Breast epithelium (tissue), 4 donors: ENCODE data around the gene TIMM29. TPM values are rescaled to one million over a fixed set of nuclear protein-coding genes. Genes with fewer than 3 reads are reported as not detected.
A peak's percentile ranks its signal among the peaks of the same experiment; 100 is the strongest.

ENCODE experiments used
- DNase-seq, 2 donors: peaks; one replicate each; pipeline ENCODE4 v3.0.0-alpha.2; 2019; ENCODE audit warnings: low spot score in 2 of 2
- H3K27ac ChIP-seq, 2 donors: fragments of 200-600 bp; sonication (generic) in 1 of 2; one replicate each; pipeline ENCODE4 v1.5.1; 2016 to 2019; ENCODE audit warnings: mild to moderate bottlenecking in 1 of 2
- H3K27me3 ChIP-seq, 2 donors: fragments of 200-600 bp; sonication (generic) in 1 of 2; one replicate each; pipeline versions ENCODE4 v1.5.1 to v1.6.0; 2017 to 2019; ENCODE audit warnings: control low read depth in 1 of 2, mild to moderate bottlenecking in 1 of 2
- H3K36me3 ChIP-seq: fragments of 200-600 bp; one replicate; pipeline ENCODE4 v1.5.1; 2019
- H3K4me1 ChIP-seq, 2 donors: fragments of 200-600 bp; sonication (generic); one replicate each; pipeline ENCODE4 v1.5.1; 2016 to 2019; ENCODE audit warnings: control low read depth in 1 of 2
- H3K4me3 ChIP-seq, 3 donors: fragments of 200-600 bp; sonication (generic); 1 replicate in 2 of 3; 2 replicates in 1 of 3; pipeline ENCODE4 v1.5.1; 2016 to 2019; ENCODE audit warnings: mild to moderate bottlenecking in 3 of 3, moderate library complexity in 2 of 3
- H3K9me3 ChIP-seq, 2 donors: fragments of 200-600 bp; sonication (generic) in 1 of 2; one replicate each; pipeline ENCODE4 v1.5.1; 2016 to 2019; ENCODE audit warnings: control low read depth in 1 of 2
- POLR2A ChIP-seq: fragments of 450-650 bp; IDR thresholded peaks from one replicate; pipeline ENCODE4 v1.6.1; 2016; ENCODE audit warnings: antibody characterized with exemption, mild to moderate bottlenecking, moderate library complexity
- POLR2AphosphoS5 ChIP-seq, 3 donors: sonication (generic); formaldehyde crosslinking; IDR thresholded peaks; one replicate each; pipeline ENCODE4 v1.6.1; 2017; ENCODE audit warnings: antibody characterized with exemption in 3 of 3
- intact Hi-C: fragments of 100-400 bp; cut with DNase I; formaldehyde crosslinking; loops from one replicate; pipeline ENCODE4 v1.15.1; 2023; ENCODE audit warnings: low total_unique reads
- total RNA-seq, 3 donors: library from RNA; depleted of rRNA; stranded (reverse); fragments of >200 nt; gene quantifications; one replicate each; pipeline ENCODE4 v1.1.0, GENCODE V29; 2016
- TF ChIP-seq, protein P1 (sequence below), 3 donors: fragments of 450-650 bp; IDR thresholded peaks; one replicate each; pipeline ENCODE4 v1.5.1; 2016 to 2017; ENCODE audit warnings: antibody characterized with exemption in 3 of 3, mild to moderate bottlenecking in 3 of 3, moderate library complexity in 3 of 3

The TIMM29 gene
- total RNA-seq, 3 donors from 2014 or later, result 21.1 to 31.6 (median 21.6) TPM

GRCh38 chr19:10896851-10897526 lies 31.6 kb upstream of the TIMM29 start:
- intact Hi-C loops, result no loop called here
- H3K9me3 ChIP-seq, result no peaks in the 10 kb centered on the region
- TF ChIP-seq, protein P1, sequence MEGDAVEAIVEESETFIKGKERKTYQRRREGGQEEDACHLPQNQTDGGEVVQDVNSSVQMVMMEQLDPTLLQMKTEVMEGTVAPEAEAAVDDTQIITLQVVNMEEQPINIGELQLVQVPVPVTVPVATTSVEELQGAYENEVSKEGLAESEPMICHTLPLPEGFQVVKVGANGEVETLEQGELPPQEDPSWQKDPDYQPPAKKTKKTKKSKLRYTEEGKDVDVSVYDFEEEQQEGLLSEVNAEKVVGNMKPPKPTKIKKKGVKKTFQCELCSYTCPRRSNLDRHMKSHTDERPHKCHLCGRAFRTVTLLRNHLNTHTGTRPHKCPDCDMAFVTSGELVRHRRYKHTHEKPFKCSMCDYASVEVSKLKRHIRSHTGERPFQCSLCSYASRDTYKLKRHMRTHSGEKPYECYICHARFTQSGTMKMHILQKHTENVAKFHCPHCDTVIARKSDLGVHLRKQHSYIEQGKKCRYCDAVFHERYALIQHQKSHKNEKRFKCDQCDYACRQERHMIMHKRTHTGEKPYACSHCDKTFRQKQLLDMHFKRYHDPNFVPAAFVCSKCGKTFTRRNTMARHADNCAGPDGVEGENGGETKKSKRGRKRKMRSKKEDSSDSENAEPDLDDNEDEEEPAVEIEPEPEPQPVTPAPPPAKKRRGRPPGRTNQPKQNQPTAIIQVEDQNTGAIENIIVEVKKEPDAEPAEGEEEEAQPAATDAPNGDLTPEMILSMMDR (IDR thresholded peaks at IDR 0.05), result no peak
- TF ChIP-seq POLR2A (no peak), POLR2AphosphoS5 (IDR thresholded peaks at IDR 0.05) (no peak)
- peaks cover 4 to 10% of the 10 kb centered on the region in 2 donors for H3K4me1 ChIP-seq
- peak overlapping the region; percentile 33 to 45 for H3K27ac ChIP-seq
- no peaks in the 10 kb centered on the region for H3K36me3 ChIP-seq
- DNase-seq, result no peak
- no peaks in the 10 kb centered on the region for H3K27me3 ChIP-seq
- no peak overlapping the region for H3K4me3 ChIP-seq

GRCh38 chr19:10898633-10899032 lies 30.0 kb upstream of the TIMM29 start:
- no peaks in the 10 kb centered on the region for H3K27me3 ChIP-seq
- H3K27ac ChIP-seq, result peak overlapping the region; percentile 39 to 94
- no peaks in the 10 kb centered on the region for H3K9me3 ChIP-seq
- intact Hi-C loops, result no loop called here
- H3K4me3 ChIP-seq, result no peak overlapping the region
- peaks cover 4 to 10% of the 10 kb centered on the region in 2 donors for H3K4me1 ChIP-seq
- no peaks in the 10 kb centered on the region for H3K36me3 ChIP-seq
- TF ChIP-seq, protein P1 (IDR thresholded peaks at IDR 0.05), result no peak
- TF ChIP-seq POLR2AphosphoS5 (IDR thresholded peaks at IDR 0.05), result no peak
- TF ChIP-seq POLR2A, result no peak
- DNase-seq, result no peak

DNA sequence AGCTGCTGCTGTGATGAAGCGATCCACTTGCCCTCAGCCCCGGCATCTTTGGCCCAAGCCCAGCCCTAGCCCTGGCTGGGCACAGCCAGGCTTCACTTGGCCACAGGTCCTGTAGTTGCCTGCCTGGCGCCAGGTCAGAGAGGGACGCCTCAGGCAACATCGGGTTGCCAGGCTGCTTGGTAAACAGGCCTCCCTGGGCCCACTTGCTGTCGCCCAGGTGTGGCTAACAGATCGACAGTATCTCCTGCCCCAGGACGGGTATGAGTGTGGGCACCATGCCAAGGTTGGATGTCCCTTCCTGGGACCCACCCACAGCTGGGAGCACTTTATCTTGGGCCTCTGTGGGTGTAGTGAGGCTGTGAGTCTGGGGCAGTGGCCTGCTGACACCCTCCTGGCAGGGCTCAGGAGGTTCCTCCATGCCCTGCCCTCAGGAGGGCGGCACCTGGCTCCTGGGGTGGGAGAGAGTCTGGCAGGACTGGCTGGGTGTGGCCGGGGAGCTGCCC lies 29.4 kb upstream of the TIMM29 start:
- Histone ChIP-seq H3K4me1 (peaks cover 4 to 10% of the 10 kb centered on the region in 2 donors), H3K27ac (peak overlapping the region; percentile 92 to 94), H3K27me3 (no peaks in the 10 kb centered on the region), H3K9me3 (no peaks in the 10 kb centered on the region), H3K36me3 (no peaks in the 10 kb centered on the region), H3K4me3 (peak overlapping the region in 2 of 3 donors; percentile 12 to 44)
- DNase-seq, result peak; percentile 89 to 94
- TF ChIP-seq, protein P1 (IDR thresholded peaks at IDR 0.05), result no peak
- TF ChIP-seq POLR2AphosphoS5 (IDR thresholded peaks at IDR 0.05), result peak in 2 of 3 donors; percentile 37 to 66
- intact Hi-C loops, result no loop called here

GRCh38 chr19:10907925-10908324 lies 20.7 kb upstream of the TIMM29 start:
- Histone ChIP-seq H3K27ac (no peak overlapping the region), H3K4me3 (no peak overlapping the region), H3K4me1 (no peaks in the 10 kb centered on the region), H3K36me3 (no peaks in the 10 kb centered on the region), H3K27me3 (no peaks in the 10 kb centered on the region), H3K9me3 (no peaks in the 10 kb centered on the region)
- TF ChIP-seq, protein P1 (IDR thresholded peaks at IDR 0.05), result no peak
- no peak for TF ChIP-seq POLR2AphosphoS5 (IDR thresholded peaks at IDR 0.05)
- no peak for TF ChIP-seq POLR2A
- no peak for DNase-seq
- intact Hi-C loops, result no loop called here

DNA sequence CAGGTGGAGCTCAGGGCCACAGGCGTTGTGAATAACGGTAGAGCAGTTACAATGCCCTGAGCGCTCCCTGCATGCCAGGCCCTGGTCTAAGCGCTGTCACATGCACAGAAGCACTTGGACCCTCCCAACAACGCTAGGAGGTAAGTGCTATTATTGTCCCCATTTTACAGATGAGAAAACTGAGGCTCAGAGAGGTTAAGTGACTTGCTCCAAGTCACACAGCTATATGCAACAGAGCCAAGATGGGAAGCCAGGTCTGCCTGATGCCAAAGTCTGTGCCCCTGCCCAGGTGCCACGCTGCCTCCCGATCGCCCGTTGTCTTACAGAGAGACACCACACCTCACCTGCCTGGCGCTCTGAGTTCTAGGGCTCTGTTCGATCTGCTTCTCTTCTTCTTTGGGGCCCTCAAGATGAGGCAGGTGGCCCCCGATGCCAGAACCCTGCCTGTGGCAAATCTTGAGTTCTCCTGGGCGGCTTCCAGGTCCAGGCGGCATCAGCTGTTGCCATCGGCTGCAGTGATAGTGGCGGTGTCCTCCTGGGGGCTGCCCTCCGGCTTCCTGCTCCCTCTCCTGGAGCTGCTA lies 20.1 kb upstream of the TIMM29 start:
- Histone ChIP-seq H3K27ac (no peak overlapping the region), H3K4me1 (no peaks in the 10 kb centered on the region), H3K27me3 (no peaks in the 10 kb centered on the region), H3K9me3 (no peaks in the 10 kb centered on the region), H3K4me3 (no peak overlapping the region), H3K36me3 (no peaks in the 10 kb centered on the region)
- intact Hi-C loops, result no loop called here
- no peak for TF ChIP-seq POLR2A
- TF ChIP-seq, protein P1 (IDR thresholded peaks at IDR 0.05), result no peak
- no peak for TF ChIP-seq POLR2AphosphoS5 (IDR thresholded peaks at IDR 0.05)
- no peak for DNase-seq
